HS-27A (cell line): ENCODE data around the gene KCNMB2.
"Not testable (repeated sequence)": the region's sequence is repeated elsewhere in the genome, so short reads cannot be mapped to it uniquely, and the experiment has no call there.

ENCODE experiments used
- DNase-seq: peaks from one replicate; pipeline ENCODE4 v3.0.0-alpha.2; 2012; ENCODE audit warnings: low read depth, missing footprints

The KCNMB2 gene

DNA sequence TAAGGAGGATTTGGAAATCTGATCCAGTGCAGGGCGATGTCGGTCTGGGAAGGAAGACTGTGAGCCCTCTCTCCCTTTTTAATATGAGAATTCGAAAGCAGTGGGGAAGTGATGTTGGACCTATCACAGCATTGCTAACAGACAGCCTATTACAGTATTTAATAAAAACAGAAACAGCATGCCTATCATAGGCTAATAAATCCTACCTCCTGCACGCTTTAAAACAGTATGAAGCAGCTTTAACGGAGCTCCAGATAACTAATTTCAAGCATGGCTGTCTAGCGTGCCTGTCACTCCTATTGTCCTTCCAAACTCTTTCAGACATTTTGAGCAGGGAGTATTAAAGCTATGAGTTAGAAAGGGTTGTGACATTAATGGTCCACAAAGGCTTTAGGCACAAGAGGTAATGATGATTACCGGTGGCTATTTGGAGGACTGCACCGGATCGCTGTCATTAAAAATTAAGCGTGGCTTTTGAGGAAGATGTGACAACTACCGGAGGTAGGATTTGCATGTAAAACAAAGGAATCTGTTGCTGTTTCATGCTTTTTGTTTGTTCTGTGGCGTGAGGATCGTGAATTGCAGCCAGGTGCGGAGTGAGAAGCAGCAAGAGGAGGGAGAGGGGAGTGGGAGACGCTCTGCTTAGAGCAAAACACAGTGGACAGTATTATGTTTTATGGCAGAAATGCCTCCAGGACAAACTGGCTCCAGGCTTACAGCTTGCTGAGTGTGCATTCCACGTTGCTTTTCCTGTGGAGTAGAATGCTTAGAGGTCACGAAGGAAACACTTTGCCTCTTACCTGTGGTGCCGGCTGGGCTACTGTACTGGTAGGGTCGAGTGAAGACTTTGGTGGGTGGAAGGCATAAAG is at the start of gene KCNMB2:
TSS of gene KCNMB2 (plus strand) at position 226 of the 869 bp plus-strand sequence.
- no peak for DNase-seq

DNA sequence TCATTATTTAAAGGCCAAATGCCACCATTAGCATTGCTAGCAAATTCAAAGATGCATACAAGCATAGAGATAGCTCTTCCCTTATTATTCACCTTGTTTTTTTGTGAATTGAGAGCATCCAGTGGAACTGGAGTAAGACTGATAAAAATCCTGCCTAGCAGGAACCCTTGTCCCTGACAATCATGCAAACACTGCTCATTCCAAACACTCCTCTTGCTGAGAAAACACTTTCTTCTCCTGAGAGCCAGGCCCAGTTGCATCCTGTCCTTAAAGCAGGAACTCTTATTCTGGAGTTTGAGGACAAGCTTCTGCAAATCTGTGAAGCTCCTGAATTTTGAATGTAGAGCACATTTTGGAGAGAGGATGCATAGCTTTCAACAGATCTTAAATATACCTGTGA is 49.3 kb upstream of the KCNMB2 start:
- DNase-seq: no peak

DNA sequence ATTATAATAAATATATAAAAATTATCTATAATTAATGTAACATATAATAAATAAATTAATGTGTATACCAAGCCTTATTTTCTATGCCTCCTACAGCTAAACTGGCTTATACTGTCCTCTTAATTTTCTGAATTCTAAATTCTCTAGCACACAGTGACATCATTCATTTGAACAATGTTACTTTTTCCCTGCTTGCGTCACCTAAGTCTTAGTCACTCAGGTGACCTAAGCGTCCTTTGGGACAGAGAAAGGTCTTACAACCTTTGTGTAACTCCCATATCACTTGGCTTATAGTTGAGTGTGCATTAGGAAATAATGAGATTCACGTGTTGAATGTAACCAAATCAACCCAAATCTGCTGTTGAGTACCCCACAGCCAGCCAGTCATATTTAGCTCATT is 48.5 kb upstream of the KCNMB2 start:
- no peak for DNase-seq

DNA sequence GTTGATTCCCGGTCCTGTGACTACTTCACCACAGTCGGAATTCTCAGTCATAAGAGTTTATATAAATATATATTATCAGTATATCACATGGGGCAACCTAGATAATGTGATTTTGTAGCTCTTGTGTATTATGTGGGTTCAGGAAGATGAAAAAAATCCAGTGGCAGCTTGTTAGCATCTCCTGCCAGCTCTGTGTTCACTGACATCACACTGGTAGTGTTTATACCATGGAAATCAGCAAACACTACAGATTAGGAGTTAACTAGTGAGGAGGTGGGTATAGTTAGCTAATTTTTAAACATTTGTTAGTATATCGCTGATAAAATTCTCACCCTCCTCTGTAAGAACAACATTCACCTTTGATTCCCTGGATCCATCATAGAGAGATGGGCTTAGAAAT is 44.5 kb upstream of the KCNMB2 start:
- no peak for DNase-seq

GRCh38 chr3:178492491-178492890 is 43.7 kb upstream of the KCNMB2 start:
- no peak for DNase-seq

DNA sequence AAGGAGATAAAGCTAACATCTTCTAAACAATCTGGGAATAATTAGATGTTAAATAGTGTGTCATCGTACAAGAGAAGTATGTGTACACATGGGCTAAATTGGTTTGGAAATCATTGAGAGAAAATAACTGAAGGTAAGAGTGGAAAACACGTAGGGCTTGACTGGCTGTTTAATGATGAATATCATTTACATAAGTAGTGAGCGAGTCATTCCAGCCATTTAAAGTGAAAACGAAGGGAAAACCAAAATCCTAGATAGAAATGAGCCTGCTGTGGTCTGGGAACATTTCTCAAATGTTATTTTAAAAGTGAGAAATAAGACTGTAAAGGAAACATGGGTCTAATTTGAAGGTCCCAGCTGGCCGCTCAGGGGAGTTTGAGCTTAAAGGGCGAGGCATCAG is 41.9 kb upstream of the KCNMB2 start:
- no peak for DNase-seq

DNA sequence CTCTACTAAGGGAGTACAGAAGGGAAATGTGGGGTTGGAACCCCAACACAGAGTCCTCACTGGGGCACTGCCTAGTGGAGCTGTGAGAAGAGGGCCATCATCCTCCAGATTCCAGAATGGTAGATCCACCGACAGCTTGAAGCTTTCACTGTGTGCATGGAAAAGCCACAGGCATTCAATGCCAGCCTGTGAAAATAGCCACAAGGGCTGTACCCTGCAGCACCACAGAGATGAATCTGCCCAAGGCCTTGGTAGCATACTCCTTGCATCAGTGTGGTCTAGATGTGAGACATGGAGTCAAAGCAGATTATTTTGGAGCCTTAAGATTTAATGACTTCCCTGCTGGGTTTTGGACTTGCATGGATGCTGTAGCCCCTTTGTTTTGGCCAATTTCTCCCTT is 39.3 kb upstream of the KCNMB2 start:
- no peak for DNase-seq

DNA sequence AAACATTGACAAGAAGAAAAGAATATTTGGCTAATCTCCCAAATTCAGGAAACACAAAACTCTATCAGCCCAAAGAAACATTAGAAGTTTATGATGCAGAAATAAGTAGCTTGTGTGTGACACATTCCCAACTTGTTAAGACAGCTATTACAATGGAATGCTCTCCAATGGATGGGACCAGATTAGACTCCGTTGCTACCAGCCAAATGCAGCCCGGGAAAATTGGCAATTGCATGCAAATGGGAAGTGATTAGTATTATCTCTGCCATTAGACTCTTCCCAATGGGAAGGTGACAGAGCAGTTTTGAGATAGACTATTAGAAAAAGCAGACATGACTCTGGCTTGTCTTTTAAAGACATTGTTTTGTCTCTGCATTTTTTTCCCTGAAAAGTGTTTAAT is 37.4 kb upstream of the KCNMB2 start:
- DNase-seq: no peak

- no peak for DNase-seq
These were observed 35.6 kb upstream of the KCNMB2 start for GRCh38 chr3:178500631-178501030.

- DNase-seq: no peak
These were observed 32.1 kb upstream of the KCNMB2 start for GRCh38 chr3:178504128-178504527.

- DNase-seq: no peak
These were observed 30.4 kb upstream of the KCNMB2 start for GRCh38 chr3:178505832-178506231.

DNA sequence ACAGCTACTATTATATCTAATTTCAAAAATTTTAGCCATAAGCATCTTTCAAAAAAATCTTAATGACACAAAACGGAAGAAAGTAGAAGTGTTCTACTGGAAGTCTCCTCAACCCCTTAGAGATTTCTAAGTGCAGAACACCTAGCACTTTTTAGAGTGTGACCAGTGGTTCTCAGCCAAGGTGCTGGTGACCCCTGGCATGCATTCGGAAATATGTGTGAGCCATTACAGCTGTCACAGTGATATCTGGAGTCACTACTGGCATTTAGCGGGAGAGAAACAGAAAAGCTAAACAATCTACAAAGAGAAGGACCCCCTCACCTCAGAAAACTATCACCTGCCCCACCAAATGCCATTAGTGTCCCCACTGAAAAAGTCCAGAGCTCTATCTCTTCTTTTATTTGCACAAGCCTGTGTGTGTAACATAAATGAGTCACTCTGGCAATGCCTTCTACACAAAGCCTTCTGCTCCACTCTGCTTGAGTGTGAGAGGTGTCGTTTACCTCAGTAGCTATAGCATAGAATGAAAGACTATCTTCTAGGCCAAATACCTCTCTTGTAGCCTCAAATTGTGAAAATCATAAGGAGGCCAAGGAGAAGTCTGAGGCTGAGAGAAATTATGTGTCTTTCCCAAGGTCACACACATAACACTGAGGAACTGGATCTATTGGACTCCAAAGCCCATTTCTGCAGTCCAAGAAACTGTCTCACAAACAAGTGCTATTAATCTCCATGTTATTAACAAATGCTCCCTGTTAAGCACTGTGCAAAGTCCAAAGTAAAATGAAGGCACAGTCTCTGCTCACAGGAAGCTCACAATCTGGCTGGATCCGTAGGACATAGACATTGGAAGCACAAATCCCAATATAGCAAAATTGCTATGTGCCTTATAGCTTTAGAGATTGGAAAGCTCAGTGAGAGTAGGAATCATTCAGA is 28.5 kb upstream of the KCNMB2 start:
- no peak for DNase-seq

GRCh38 chr3:178508443-178508825 is 27.8 kb upstream of the KCNMB2 start:
- DNase-seq: no peak

GRCh38 chr3:178510496-178510895 is 25.7 kb upstream of the KCNMB2 start:
- no peak for DNase-seq

GRCh38 chr3:178512647-178513046 is 23.6 kb upstream of the KCNMB2 start:
- DNase-seq: no peak

- no peak for DNase-seq
These were observed 22.5 kb upstream of the KCNMB2 start for GRCh38 chr3:178513546-178514380.

- no peak for DNase-seq
These were observed 21.8 kb upstream of the KCNMB2 start for GRCh38 chr3:178514401-178514800.

GRCh38 chr3:178515076-178515744 is 21.0 kb upstream of the KCNMB2 start:
- not testable (repeated sequence) for DNase-seq

DNA sequence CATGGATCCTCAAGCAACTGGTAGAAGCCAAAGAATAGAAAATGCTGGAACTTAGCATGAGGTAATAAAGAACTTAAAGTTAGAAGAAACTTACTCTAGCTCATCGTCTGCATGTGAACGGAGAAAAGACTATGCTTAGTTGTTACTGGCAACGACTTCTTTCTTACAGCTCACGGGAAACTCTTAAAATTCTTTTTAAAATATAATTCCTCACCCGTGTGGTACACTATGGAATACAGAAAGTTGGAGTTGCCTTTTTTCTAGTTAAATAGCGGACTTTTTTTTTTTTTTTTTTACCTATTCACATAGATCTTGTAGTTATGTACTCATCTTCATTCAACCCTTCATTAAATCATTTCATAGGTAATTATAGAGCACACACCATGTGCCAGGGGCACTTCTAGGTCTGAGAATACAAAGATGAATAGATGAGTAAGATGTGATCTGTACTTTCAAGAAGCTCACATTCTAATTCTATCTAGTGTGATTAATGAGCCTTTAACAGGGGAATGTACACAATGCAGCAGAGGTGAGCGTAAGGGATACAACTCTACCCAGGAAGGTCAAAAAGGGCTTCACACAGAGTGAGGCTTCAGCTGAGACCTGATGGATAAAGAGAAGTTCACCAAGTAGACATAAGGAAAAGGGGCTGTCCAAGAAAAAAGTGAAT is 18.4 kb upstream of the KCNMB2 start:
- DNase-seq: no peak

DNA sequence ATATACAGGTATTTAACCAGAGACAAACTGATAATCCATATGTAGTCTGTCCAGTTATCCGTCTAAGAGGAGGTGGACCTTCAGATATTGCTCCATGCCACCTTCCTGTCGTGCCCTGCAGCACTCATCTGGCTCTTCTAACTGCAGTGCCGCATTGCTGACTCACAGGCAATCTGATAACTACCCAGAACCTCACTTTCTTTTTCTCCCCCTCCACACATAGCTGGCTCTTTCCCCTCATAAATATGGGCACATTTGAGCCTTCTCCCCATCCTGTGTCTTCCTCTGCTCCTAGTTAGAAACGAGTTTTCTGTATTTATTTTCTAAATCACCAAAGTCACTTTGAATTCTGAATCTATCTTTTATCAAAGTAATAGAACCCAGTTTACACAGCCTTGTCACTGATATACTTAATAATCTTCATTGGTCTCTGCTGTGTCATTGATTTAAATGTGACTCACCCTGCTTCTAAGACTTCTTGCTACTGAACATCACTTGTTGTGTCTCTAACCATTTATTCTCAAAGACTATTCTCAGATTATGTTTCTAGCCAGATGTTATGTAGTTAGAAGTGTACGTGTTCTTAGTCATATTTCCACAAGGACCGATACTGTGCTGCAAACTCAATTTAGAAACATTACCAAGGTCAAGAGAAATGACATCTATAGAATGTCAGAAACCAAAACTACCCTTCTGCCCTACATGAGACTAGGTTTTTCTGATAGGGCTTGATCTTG is 17.4 kb upstream of the KCNMB2 start:
- no peak for DNase-seq
